Stimulated activated CD4-positive, alpha-beta T cell treated with anti-CD3 and anti-CD28 coated beads, Interleukin-4, amount 100 ng/mL, for 48 hours (primary cell): ENCODE results near the gene ZFYVE26.
"Not testable (repeated sequence)": the region's sequence is repeated elsewhere in the genome, so short reads cannot be mapped to it uniquely, and the experiment has no call there.

Experiments used
- DNase-seq, 2 donors: peaks; one replicate each; pipeline ENCODE4 v3.0.0-alpha.2; 2020; ENCODE audit warnings: low read depth in 2 of 2

ZFYVE26 gene

DNA sequence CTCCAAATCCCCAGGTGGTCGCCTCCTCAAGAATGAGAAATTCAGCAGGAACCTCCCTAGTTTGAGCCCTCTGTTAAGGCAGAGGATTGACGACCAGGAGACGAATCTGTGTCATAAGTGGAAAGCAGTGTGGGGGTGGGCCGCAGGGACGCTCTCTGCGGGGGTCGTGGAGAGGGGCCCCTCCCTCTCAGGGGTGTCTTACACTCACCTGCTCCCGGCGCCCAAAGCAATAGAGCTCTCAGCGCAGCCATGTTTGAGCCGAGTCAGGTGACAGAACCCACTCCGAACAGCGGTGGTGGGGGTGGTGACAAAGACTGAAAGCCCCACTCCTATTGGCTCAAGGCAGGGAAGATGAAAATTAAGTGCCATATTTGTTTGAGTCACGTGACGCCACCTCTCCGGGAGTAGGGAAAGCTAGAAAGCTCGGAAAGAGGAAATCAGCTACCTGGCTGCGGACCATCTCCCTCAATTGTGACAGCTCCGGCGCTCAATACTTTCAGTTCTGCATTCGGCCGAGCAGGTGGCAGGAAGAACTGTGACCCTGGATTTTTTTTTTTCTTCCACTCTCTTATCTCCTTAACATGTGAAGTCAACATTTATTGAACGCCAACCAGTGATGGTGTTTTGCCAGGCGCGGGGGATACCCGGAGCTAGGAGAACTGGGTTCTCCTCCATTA, at the start of gene ZFYVE26:
Gene ZFYVE26, minus strand, starts transcription at position 265 of the 677 bp plus-strand sequence. CDS start 627 bp downstream, outside the sequence.
- DNase-seq, result peak; percentile 80 to 85

DNA sequence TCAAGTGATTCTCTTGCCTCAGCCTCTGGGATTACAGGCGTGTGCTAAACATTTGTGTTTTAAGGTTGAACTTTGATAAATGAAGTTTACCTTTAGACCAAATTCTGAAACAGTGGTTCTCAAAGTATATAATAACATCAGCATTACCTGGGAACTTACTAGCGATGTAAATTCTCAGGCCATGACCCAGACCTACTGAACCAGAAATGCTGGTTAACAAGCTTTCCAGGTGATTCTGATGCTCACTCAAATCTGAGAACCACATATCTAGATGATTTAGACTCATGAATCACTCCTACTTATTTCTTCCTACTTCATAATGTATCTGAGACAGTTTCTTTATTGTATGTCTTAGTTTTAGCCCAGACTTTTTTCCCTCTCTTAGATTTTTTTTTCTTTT, 46.8 kb upstream of the ZFYVE26 start:
- DNase-seq, result no peak

DNA sequence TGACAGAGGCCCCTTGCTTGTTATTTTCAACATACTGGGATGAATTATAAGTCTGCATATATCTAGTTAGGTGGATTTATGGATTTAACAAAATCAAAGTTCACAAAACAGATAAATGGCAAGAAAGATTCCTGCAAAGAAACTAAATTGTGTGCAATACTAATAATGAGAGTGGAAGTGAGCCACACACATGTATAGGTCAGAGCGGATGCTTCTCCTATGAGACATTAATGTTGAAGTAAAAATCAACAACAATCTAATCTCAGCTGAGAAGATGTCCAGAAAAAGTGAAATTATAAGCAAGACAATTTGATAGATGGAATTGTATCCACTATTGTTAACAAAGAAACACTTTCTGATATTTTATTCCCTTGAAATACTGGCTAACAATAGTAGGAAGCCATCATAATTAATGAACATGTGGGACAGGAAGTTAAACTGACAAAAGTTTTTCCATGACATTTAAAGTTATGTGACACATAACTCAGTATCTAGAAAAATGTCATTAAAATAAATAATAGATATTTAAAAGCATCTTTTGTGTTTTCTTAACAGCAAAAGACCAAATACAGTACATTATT, 42.9 kb upstream of the ZFYVE26 start:
- no peak for DNase-seq

DNA sequence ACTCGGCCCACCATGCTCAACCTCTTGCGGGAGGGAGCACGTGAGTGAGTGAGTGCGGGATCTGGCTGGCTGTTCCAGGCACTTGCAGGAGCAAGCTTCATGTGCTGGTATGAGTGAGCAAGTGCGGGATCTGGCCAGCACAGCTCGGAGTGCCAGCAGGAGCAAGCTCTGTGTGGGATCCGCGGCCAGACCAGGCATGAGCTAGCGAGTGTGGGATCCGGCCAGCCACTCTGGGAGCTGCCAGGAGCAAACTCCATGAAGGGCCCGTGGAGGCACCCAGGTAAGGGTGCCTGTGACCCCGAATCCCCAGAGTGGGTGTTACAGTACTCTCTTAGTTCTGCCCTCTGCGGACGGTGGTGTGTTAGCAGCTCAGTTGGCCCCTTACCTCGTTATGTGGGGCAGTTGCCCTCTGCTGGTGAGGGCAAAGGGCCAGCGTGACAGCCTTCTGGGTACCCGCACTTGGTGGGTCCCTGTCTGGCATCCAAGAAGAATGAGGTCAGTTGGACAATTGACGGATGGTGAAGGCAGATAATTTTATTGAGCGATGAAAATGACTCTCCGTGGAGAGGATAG, 41.5 kb upstream of the ZFYVE26 start:
- no peak for DNase-seq

DNA sequence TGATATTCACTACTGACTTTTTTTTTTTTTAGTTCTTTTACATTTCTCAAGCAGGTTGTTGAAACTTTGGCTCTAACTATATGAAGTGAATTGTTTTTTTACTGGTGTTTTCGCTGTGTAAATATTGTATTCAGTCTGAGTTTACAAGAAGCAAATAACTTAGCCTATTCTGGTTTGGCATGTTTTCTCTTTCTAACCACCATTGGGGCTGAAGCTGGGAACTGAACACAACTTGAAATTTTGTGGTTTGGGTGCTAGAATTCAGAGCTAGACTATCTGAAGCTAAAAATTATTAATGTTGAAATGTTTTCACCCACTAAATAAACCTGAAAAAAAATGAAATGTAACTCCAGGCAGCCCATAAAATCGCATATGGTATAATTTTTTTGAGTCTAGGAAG, 40.4 kb upstream of the ZFYVE26 start:
- no peak for DNase-seq

DNA sequence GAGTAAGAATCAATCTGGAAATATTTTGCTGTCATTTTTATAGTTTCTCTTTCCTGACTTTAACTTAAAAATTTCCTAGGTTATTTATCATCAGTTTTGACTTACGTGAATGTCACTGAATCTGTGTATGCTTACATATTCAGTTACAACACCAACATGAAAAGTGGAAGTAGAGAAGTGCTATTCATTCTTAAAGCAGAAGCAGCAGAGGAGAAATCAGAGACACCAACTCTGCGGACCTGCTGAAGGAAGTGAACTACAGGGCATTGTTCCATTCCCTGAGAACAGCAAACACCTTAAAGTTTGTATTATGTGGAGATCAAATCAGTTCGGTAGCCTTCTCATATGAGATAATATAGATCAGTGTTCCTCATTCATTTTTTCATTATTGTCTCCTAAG, 37.3 kb upstream of the ZFYVE26 start:
- no peak for DNase-seq

DNA sequence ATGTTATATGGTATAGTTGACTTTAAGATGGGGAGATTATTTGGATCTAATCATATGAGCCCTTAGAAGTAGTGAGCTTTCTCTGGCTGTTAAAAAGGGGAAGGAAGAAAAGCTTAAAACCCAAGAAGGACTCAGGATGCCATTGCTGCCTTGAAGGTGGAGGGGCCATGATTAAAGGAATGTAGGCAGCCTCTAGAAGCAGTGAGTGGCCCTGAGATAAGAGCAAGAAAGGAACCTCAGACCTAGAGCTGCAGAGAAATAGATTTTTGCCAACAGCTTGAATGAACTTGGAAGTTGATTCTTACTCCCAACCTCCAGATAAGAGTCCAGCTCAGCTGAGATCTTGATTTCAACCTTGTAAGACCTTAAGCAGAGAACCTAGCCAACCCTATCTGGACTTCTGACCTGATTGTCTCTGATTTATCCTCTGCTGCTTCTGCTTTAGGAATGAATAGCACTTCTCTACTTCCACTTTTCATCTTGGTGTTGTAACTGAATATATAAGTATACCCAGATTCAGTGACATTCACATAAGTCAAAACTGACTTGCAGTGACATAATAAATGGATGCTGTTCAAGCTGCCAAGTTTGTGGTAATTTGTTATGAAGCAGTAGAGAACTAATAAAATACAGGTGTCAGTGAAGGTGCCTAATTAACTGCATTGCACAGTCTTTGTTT, 36.7 kb upstream of the ZFYVE26 start:
- no peak for DNase-seq

DNA sequence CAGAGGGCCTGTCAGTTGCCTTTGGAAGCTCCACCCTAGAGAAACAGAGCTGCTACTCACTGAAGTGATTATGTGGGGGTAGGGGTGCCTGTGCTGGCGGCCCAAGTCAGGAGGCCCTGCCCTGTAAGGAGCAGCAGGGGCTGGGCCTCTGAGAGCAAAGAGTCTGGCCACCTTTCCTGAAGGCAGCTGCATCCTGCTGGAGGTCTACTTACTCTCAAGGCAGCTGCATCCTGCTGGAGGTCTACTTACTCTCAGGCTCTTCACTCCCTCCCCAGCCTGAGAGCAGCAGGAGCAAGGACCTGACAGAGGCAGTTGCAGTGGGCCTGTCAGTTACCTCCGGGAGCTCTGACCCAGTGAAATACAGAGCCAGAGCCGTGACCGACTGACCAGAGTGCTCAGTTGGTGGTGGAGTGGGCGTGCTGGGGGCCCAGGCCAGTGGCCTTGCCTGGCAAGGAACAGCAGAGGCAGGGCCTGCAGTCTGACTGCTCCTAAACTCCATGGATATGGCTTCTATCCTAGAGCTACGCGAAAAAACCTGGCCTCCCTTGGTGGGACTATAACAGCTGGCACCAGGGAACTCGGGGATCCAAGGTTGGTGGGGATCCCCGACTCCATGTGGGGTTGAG, 35.5 kb upstream of the ZFYVE26 start:
- no peak for DNase-seq

DNA sequence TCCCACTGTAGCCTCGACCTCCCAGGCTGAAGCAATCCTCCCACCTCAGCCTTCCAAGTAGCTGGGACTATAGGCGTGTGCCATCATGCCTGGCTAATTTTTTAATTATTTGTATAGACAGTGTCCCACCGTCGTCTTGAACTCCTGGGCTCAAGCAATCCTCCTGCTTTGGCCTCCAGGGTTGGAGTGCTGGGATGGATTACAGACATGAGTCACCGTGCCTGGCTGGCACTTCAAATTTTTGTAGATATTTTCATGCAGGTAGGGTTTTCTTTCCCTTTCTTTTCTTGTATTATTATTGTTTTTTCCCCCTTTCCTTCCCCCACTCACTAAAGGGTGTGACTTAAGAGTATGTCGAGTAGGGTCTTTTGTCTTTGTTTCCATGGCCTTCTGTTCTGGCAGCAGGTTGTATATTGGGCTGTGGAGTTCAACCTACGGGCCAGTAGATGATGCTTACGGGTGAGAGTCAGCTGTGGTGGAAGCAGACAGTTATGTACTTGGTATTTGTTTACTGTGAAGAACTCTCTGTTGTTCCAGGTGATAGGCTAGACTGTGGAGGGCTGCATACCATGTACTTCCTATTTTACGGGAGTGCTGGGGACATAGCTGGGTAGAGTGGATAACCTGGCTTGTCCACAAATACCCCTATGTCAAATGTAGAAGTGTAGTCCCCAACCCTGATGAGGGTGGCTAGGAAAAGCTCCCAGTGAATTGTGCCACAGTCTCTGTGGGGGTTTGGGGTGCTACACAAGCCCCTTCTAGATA, 33.9 kb upstream of the ZFYVE26 start:
- no peak for DNase-seq

DNA sequence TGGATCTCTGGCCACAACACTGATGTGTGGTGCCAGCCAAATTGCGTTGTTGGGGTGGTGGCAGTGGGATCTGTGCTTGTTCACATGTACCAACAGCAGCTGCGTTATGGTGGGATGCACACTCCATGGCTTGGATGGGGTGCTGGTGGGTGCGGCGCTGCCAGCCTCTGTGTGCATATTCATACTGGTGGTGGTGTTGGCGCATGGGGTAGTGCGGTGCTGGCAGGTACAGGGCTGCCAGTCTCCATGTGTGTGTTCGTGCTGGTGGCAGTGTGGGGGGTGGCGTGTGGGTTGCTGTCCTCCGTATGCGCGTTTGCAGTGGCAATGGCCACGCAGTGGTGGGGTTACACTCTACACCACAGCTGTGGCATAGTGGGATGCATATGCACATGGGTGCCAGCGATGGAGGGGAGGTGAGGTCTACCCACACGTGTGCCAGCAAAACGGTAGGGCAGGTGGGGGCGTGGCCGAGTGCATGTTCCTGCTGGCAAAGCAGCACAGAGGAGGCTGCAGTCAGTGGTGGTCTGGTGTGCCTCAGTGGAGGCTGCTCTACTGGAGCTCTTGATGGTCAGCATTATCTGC, 29.7 kb upstream of the ZFYVE26 start:
- DNase-seq, result no peak

DNA sequence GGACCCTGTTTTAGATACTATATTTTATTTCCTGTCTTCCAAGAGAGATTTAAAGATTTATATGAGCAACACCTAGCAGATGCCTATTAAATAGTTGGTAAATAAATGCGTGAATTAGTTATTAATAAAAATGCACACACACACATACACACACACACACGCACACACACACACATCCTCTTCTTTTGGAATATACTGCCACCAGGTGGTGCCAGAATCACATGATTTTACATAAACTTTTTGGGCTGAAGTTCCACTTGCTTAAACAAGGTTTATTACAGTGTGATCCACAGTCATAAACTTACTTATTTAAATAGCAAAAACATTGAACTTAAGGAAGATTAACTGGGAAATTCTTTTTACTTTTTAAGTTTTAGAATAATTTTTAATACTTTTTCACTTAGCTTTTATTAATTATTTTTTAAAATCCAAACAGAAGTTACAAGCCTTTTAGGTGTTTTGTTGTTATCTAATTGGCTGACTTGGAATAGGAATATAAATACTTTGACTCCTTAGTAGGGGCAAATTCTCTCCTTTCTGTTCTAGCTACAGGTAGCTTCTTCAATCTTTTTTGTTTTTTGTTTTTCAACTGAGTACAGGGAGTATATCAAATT, 20.7 kb upstream of the ZFYVE26 start:
- DNase-seq, result peak in 1 of 2 donors; percentile 29

DNA sequence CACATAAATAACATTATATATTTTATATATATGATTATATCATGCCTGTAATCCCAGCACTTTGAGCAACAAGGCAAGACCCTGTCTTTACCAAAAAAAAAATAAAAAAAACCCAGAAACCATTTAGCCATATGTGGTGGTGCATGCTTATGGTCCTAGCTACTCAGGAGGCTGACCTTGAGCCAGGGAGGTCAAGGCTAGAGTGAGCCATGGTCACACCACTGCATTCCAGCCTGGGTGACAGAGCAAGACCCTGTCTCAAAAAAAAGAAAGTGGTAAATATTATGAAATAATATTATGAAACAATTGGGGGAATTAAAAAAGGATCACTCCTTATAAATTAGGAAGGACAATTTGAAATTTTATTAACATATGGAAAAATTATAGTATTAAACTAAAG, 19.2 kb upstream of the ZFYVE26 start:
- DNase-seq, result no peak

DNA sequence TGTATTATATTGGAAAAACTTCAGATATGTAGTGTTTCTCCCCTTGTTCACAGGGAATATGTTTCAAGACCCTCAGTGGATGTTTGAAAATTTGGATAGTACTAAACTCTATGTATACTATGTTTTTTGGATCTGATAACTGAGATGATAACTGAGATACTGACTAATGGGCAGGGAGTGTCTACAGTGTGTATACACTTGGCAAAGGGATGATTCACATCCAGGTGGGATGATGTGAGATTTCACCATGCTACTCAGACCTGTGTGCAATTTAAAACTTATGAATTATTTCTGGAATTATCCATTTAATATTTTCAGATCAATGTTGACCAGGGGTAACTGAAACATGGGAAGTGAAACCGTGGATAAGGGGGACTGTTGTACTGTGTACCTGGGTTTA, 17.0 kb upstream of the ZFYVE26 start:
- no peak for DNase-seq

DNA sequence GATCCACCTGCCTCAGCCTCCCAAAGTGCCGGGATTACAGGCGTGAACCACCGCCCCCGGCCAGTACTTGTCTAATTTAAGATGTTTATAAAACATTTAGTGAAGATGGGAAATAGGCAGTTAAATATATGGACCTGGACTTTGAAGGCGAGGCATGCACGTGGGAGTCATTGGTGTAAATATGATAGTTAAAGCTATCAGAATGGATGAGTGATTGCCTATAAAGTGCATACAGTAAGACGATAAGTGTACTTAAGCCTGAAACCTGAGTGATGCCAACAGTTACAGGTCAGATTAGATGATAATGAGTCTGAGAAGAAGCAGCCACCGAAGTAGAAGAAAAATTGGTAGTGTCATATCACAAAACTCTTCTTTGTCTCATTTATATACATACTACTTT, 14.7 kb upstream of the ZFYVE26 start:
- DNase-seq, result no peak

DNA sequence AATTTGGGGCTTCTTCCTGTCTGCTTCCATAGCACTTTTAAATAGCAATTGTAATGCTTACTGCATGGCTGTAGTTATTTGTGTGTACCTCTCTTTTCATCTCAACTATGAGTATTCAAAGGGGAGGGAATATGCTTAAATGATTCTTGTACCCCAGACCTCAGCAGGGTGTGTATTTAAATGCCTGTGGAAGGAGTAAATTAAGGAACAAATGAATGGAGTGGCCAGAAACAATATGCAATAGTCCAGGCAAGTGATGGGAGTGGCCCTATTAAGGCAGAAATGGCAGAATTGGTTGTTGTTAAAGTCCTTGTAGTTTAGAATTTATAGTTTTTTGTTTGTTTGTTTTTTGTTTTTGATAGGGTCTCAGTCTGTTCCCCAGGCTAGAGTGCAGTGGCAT, 4.7 kb upstream of the ZFYVE26 start:
- DNase-seq, result no peak

DNA sequence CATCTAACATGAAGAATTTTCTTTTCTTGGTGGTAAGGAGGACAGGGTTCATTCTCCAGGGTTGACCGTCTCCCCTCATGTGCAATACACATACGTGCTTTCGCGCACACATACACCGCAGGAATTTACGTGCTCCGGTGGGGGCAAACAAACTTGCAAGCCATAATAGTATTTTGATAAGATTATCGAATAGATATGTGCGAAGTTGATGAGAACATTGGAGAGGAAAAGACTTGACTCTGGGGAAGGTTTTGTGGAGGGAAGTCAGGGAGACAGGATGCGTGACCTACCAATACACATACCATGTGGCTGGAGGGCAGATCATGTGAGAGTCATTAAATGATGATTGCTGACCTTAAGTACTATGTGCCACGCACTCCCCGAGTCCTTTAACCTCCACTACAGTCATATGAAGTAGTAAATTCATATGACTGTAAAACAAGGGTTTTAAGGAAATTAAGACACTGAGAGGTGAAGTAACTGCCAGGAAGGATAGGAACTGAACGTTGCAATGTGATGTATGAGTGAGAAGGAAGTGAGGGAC, 4.1 kb upstream of the ZFYVE26 start:
- DNase-seq, result no peak

DNA sequence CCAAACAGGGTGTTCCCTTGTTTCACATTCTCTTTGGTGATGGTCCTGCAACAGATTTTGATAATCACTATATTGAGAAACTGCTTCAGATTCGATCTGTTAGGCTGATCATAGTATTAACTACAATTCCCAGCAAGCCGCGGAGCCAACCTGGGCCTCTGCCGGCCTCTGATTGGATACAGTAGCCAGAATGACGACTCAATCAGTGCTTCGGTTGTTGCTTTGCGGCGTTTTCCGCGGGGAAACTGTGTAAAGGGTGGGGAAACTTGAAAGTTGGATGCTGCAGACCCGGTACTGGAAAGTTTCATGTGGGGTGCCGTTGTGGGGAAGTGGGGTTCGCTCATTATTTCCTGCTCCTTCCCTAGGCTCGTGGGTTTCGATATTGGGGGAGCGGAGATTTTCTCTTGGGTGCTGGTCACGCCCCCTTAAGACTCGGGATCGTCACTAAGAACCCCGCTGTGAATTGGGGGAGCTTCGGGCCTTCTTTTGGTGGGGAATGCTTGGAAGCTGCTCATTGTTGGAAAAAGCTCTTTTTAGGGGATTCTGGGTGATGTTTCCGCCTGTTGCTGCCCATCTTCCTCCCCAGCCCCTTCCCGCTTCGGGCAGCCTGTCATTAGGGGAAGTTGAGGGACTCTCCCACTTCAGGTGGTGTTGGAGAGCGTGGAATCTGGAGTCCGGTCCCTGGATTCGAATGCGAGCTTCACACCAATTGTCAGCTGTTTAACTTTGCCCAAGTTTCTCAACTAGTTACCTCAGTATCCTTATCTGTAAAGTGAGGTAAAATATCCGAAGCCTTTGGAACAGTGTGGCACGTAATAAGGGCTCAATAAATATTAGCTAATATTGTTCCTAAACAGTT, 3.4 kb upstream of the ZFYVE26 start, which contains the start of gene RAD51B:
Gene RAD51B, plus strand, starts transcription at position 217 of the 859 bp plus-strand sequence.
- peak; percentile 79 for DNase-seq

DNA sequence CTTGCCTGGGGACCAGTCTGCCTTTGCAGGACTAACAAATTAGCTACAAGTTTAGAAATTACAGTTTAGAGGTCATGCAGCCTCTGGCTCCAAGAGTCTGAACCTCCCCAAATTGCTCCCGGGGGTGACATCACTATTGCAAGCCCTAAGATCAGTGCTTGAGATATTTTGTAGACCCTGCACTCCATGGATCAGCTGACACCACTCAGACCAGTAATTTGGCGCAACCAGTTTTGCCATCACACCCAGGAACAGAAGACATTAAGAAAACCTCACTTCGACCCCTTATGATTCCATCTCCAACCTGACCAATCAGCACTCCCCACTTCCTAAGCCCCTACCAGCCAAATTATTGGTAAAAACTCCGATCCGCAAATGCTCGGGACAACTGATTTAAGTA, 2.1 kb upstream of the ZFYVE26 start:
- DNase-seq, result not testable (repeated sequence)

DNA sequence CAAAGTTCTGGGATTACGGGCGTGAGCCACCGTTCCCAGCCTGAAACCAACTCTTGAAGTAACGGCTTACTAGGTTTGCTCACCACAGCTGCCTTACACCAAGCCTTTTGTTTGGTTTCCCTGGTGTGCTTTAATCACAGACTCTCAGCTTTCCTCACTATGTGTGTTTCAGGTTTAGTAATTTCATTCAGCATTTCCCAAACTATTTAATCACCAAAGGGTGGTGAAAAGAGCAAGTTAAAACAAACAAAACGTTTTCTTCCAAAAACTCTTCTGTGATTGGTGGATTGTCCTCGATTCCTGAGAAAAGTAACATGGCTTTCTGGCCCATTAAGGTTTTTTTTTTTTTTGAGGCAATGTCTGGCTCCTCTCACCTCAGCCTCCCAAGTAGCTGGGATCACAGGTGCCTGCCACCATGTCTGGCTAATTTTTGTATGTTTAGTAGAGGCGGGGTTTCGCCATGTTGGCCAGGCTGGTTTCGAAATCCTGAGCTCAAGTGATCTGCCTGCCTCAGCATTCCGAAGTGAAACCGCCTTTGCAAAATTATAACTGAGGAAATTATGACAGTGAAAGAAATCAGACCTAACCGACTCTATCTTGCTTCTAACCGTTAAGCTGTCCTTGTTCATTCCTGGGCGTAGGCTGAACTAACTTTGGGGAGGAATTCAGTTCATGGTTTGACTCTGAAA, 1.5 kb upstream of the ZFYVE26 start:
- no peak for DNase-seq
